GM12878 (cell line): Measurements from ENCODE around the gene RNF168. TPM values are rescaled to one million over a fixed set of nuclear protein-coding genes. Genes with fewer than 3 reads are reported as not detected.

Experiments used
- ATAC-seq: fragments of 200-7000 bp; cut with Tn5 transposase; 3 replicates; pipeline ENCODE4 v1.9.1; 2020; ENCODE audit warnings: mild to moderate bottlenecking, moderate library complexity
- BruUV-seq: library from RNA; stranded (reverse); fragments of 400-500 nt; replicated peaks from 2 replicates; lab custom pipeline; 2021; lab: Mats Ljungman, UMichigan
- CTCF ChIA-PET: fragments of 300-600 bp; sonication (Branson Sonifier 250); formaldehyde crosslinking; extraction: SDS; loops from one replicate; lab custom pipeline; 2021; ENCODE audit warnings: inconsistent platforms; lab: Yijun Ruan, JAX
- POLR2A ChIA-PET: fragments of 350-600 bp; formaldehyde crosslinking; extraction: SDS; loops from one replicate; lab custom pipeline; 2021; ENCODE audit warnings: inconsistent platforms; lab: Charles Lee
- RAD21 ChIA-PET: fragments of 300-600 bp; sonication (Branson Sonifier 250); formaldehyde crosslinking; loops from one replicate; lab custom pipeline; 2023; ENCODE audit warnings: antibody characterized with exemption; ENCODE audit not compliant: unreplicated experiment; lab: Charles Lee
- SMC1A ChIA-PET: fragments of 300-600 bp; sonication (Branson Sonifier 250); formaldehyde crosslinking; loops from one replicate; lab custom pipeline; 2023; ENCODE audit not compliant: unreplicated experiment, uncharacterized antibody; lab: Charles Lee
- DNase-seq: peaks from one replicate; pipeline ENCODE4 v3.0.0-alpha.2; 2011; ENCODE audit warnings: low read depth, low spot score
- FAIRE-seq: peaks from 3 replicates; lab custom pipeline; 2011; peaks lifted over from hg19 to GRCh38; lab: Jason Lieb, UNC
- H2AFZ ChIP-seq: 2 replicates; pipeline ENCODE4 v1.6.0; 2011; ENCODE audit warnings: low read depth, low read length, control low read depth; ENCODE audit not compliant: control insufficient read depth
- H3K27ac ChIP-seq: 2 replicates; pipeline ENCODE4 v1.5.1; 2011; ENCODE audit warnings: control low read depth; ENCODE audit not compliant: control insufficient read depth, insufficient read depth
- H3K27me3 ChIP-seq, 2 experiments: replicated peaks in 1 of 2; 2 replicates each; pipeline versions ENCODE4 v1.6.0 to v1.6.1; 2011; ENCODE audit warnings: low read length in 1 of 2; ENCODE audit not compliant: control insufficient read depth in 2 of 2, insufficient read depth in 2 of 2
- H3K36me3 ChIP-seq, 2 experiments: 2 replicates each; pipeline ENCODE4 v1.5.1; 2011; ENCODE audit warnings: low read length in 1 of 2; ENCODE audit not compliant: control insufficient read depth in 2 of 2, insufficient read depth in 2 of 2
- H3K4me1 ChIP-seq: 2 replicates; pipeline ENCODE4 v1.6.1; 2011; ENCODE audit warnings: mild to moderate bottlenecking, low read length, moderate library complexity, mixed read lengths; ENCODE audit not compliant: control insufficient read depth, insufficient read depth
- H3K4me2 ChIP-seq: 2 replicates; pipeline ENCODE4 v1.6.0; 2011; ENCODE audit warnings: control low read depth; ENCODE audit not compliant: control insufficient read depth, insufficient read depth
- H3K4me3 ChIP-seq: fragments of 200-600 bp; sonication (generic); 2 replicates; pipeline ENCODE4 v1.5.1; 2016
- H3K79me2 ChIP-seq: 2 replicates; pipeline ENCODE4 v1.6.0; 2011; ENCODE audit warnings: low read length; ENCODE audit not compliant: control insufficient read depth, insufficient read depth
- H3K9ac ChIP-seq: 2 replicates; pipeline ENCODE4 v1.8.0; 2011; ENCODE audit warnings: low read length, control low read depth, mixed read lengths; ENCODE audit not compliant: control insufficient read depth, insufficient read depth
- H3K9me3 ChIP-seq: replicated peaks from 3 replicates; pipeline ENCODE4 v1.5.1; 2011; ENCODE audit warnings: mild to moderate bottlenecking, low read length; ENCODE audit not compliant: control insufficient read depth, insufficient read depth
- H4K20me1 ChIP-seq: 2 replicates; pipeline ENCODE4 v1.6.0; 2011; ENCODE audit not compliant: control insufficient read depth, insufficient read depth
- CBX5 ChIP-seq: sonication (generic); IDR thresholded peaks from 2 replicates; pipeline ENCODE4 v1.6.1; 2016; ENCODE audit warnings: low read depth, moderate library complexity, mild to moderate bottlenecking, inconsistent platforms
- EED ChIP-seq: sonication (generic); IDR thresholded peaks from 2 replicates; pipeline ENCODE4 v1.6.1; 2016; ENCODE audit warnings: antibody characterized with exemption, low read depth
- ETV6 ChIP-seq, 2 experiments: fragments of 450-650 bp in 1 of 2; IDR thresholded peaks in 1 of 2; conservative IDR thresholded peaks in 1 of 2; 2 replicates each; pipeline ENCODE4 v1.6.1; 2014; ENCODE audit warnings: antibody characterized with exemption in 1 of 2, borderline replicate concordance in 1 of 2, low read depth in 1 of 2, mild to moderate bottlenecking in 1 of 2, moderate library complexity in 1 of 2
- FOS ChIP-seq: IDR thresholded peaks from 3 replicates; pipeline ENCODE4 v1.6.1; 2011; ENCODE audit warnings: borderline replicate concordance; ENCODE audit not compliant: insufficient read length; ENCODE audit errors: extremely low read depth
- GABPA ChIP-seq: IDR thresholded peaks from 2 replicates; pipeline ENCODE4 v1.6.1; 2014; ENCODE audit warnings: antibody characterized with exemption, low read depth, mild to moderate bottlenecking, inconsistent platforms
- HDAC2 ChIP-seq: fragments of 200-600 bp; sonication (generic); IDR thresholded peaks from 2 replicates; pipeline ENCODE4 v1.6.1; 2017
- IKZF2 ChIP-seq, 2 experiments: fragments of 450-650 bp; IDR thresholded peaks; 2 replicates each; pipeline ENCODE4 v1.6.1; 2017; ENCODE audit warnings: mild to moderate bottlenecking in 2 of 2, moderate library complexity in 2 of 2
- IRF3 ChIP-seq: fragments of 450-650 bp; IDR thresholded peaks from 2 replicates; pipeline ENCODE4 v1.6.1; 2014; ENCODE audit warnings: mild to moderate bottlenecking
- NFIC ChIP-seq: IDR thresholded peaks from 2 replicates; pipeline ENCODE4 v1.6.1; 2012; ENCODE audit warnings: low read depth, mild to moderate bottlenecking, inconsistent platforms, low read length, moderate library complexity
- NFYB ChIP-seq: IDR thresholded peaks from 2 replicates; pipeline ENCODE4 v1.6.1; 2011; ENCODE audit warnings: low read depth, mild to moderate bottlenecking, low read length, improper control_type of control experiment, moderate library complexity; ENCODE audit not compliant: insufficient read depth
- NKRF ChIP-seq: fragments of 450-650 bp; conservative IDR thresholded peaks from 2 replicates; pipeline ENCODE4 v1.6.1; 2017; ENCODE audit warnings: mild to moderate bottlenecking, moderate library complexity
- REST ChIP-seq: IDR thresholded peaks from 2 replicates; pipeline ENCODE4 v1.6.1; 2012; ENCODE audit warnings: mild to moderate bottlenecking, low read depth, low read length
- SMARCA5 ChIP-seq: fragments of 450-650 bp; IDR thresholded peaks from 2 replicates; pipeline ENCODE4 v1.6.1; 2017; ENCODE audit warnings: mild to moderate bottlenecking
- TCF7 ChIP-seq: IDR thresholded peaks from 2 replicates; pipeline ENCODE4 v1.6.1; 2014; ENCODE audit warnings: antibody characterized with exemption, borderline replicate concordance
- WRNIP1 ChIP-seq: IDR thresholded peaks from 2 replicates; pipeline ENCODE4 v1.6.1; 2011; ENCODE audit warnings: low read depth, low read length, improper control_type of control experiment, borderline replicate concordance
- YY1 ChIP-seq: IDR thresholded peaks from 2 replicates; pipeline ENCODE4 v1.6.1; 2011; ENCODE audit warnings: low read depth, mild to moderate bottlenecking, low read length
- WGBS: methylation state at CpG from one replicate; pipeline ENCODE4 v1.1.6; 2016; ENCODE audit warnings: low lambda C conversion rate; ENCODE audit not compliant: insufficient replicate concordance, insufficient coverage; ENCODE audit errors: missing lambda C conversion rate; 5-methylcytosine and 5-hydroxymethylcytosine counted together
- in situ Hi-C: fragments of 300-500 bp; cut with MboI; formaldehyde crosslinking; loops from 9 replicates; pipeline ENCODE4 v1.14.3; 2018; ENCODE audit warnings: mixed read lengths
- intact Hi-C: fragments of 100-400 bp; cut with micrococcal nuclease; formaldehyde crosslinking; loops from one replicate; pipeline ENCODE4 v1.14.2; 2022; ENCODE audit not compliant: unreplicated experiment
- polyA plus RNA-seq, 11 experiments: library from polyadenylated mRNA; depleted of rRNA in 4 of 11; unstranded in 6 of 11; stranded (reverse) in 5 of 11; fragments of >200 nt; fragmentation: Nextera tagmentation in 4 of 11; fragmentation: Illumina TruSeq in 1 of 11; extraction: Ambion mirVana in 4 of 11; extraction: Trizol in 1 of 11; gene quantifications; 1 replicate in 1 of 11; 2 replicates in 10 of 11; pipeline versions ENCODE4 v1.2.1 to v1.2.3, GENCODE V29; 2011 to 2016; ENCODE audit warnings: inconsistent platforms in 2 of 11, missing spikeins in 2 of 11, low read depth in 1 of 11
- total RNA-seq, 4 experiments: library from RNA; depleted of rRNA in 3 of 4; stranded (reverse); fragments of >200 nt in 3 of 4; fragmentation: Illumina TruSeq in 1 of 4; extraction: Trizol in 1 of 4; gene quantifications; 2 replicates each; pipeline versions ENCODE4 v1.2.1 to v1.2.3, GENCODE V29; 2013 to 2021

The RNF168 gene
- total and polyA plus RNA-seq, 10 of the 15 experiments (the other 5 are each of a cell fraction or from before 2014, with no cell fraction given): 12.7 to 47.5 (median 24.8) TPM

GRCh38 chr3:196528639-196529233, 25.2 kb upstream of the RNF168 start:
- CTCF ChIA-PET: interaction anchor here (0.8 to 2.1 kb wide), 6 partner anchors 10 to 87 kb away, joined by 3 to 9 read pairs (median 4); no protein-coding TSS in a partner anchor
- POLR2A ChIA-PET: interaction anchor here (0.5 kb wide), 1 partner anchor 140 kb away, joined by 3 read pairs; no protein-coding TSS in a partner anchor
- H3K36me3 ChIP-seq: no peaks in the 10 kb centered on the region
- ATAC-seq (peak; percentile 96), FAIRE-seq (no peak), DNase-seq (no peak)
- no peaks in the 10 kb centered on the region for H3K79me2 ChIP-seq
- peak overlapping the region; percentile 96 for H3K27ac ChIP-seq
- intact Hi-C loops: loop anchor here (2.0 kb wide), 1 partner anchor 156 kb away; no protein-coding TSS in a partner anchor
- peak overlapping the region; percentile 97 for H3K4me2 ChIP-seq
- SMC1A ChIA-PET: interaction anchor here (0.6 kb wide), 1 partner anchor 86 kb away, joined by 3 read pairs; no protein-coding TSS in a partner anchor
- H3K4me3 ChIP-seq: peak overlapping the region; percentile 69
- BruUV-seq: no TSS peak
- peak overlapping the region; percentile 74 for H2AFZ ChIP-seq
- H4K20me1 ChIP-seq: no peaks in the 10 kb centered on the region
- H3K27me3 ChIP-seq: no peaks in the 10 kb centered on the region
- under 1% methylated on average over 46 of the region's 52 CpGs for WGBS
- H3K9ac ChIP-seq: peak overlapping the region; percentile 71
- peaks cover 13% of the 10 kb centered on the region for H3K4me1 ChIP-seq
- H3K9me3 ChIP-seq: no peaks in the 10 kb centered on the region
- in situ Hi-C loops: no loop called here
- RAD21 ChIA-PET: interaction anchor here (1.0 to 2.0 kb wide), 2 partner anchors 81 to 164 kb away, joined by 3 to 4 read pairs; no protein-coding TSS in a partner anchor
- TF ChIP-seq FOS (no peak), IRF3 (no peak), NFIC (no peak), NKRF (0 out of 2 replicates have a peak, but pooled peaks have one; percentile 35), ETV6 (conservative IDR thresholded peaks at IDR 0.05 in 1 of 2, IDR thresholded peaks at IDR 0.05 in 1 of 2; ENCODE audit: borderline replicate concordance in 1 of 2, low read depth in 1 of 2) (peak in 1 of 2 experiments; percentile 41; a peak in 1 of 4 replicates), WRNIP1 (no peak), NFYB (no peak), EED (peak; percentile 38; the same call in 1 of the 2 replicates), YY1 (peak; percentile 94), IKZF2 (IDR thresholded peaks at IDR 0.05) (no peak), GABPA (no peak), HDAC2 (no peak), TCF7 (no peak), REST (no peak), CBX5 (no peak), SMARCA5 (peak; percentile 72; the same call in 1 of the 2 replicates)
